ENCODE data around the gene VWA5B2. TPM values are rescaled to one million over a fixed set of nuclear protein-coding genes. Genes with fewer than 3 reads are reported as not detected.

Gene VWA5B2
- total RNA-seq, 1 experiment from 2014 or later = 10.6 TPM

- TF ChIP-seq ZBTB33 (IDR thresholded peaks at IDR 0.05; ENCODE audit: extremely low read depth, insufficient replicate concordance, low read length) = no peak
- no peak for TF ChIP-seq FOSL1 (IDR thresholded peaks at IDR 0.05; ENCODE audit: low read depth)
- TF ChIP-seq ATF3 (IDR thresholded peaks at IDR 0.05) = no peak
- TF ChIP-seq CBX3 (IDR thresholded peaks at IDR 0.05; ENCODE audit: low read depth) = no peak
These were observed 32.0 kb downstream of the VWA5B2 start, which contains the start of gene CAMK2N2 (continued) for GRCh38 chr3:184261270-184261853.

- ATAC-seq (peak; percentile 58), DNase-seq (ENCODE audit: low read depth, low spot score) (no peak)
- ChIA-PET RAD21 (ENCODE audit: low non-redundant PET in 1 of 2, low total read pairs in 2 of 2, uncharacterized antibody in 2 of 2, unreplicated experiment in 2 of 2) (no interaction called here), POLR2A (no interaction called here), CTCF (interaction anchor here (0.7 to 1.4 kb wide), 4 partner anchors 10 to 377 kb away, joined by 3 to 7 read pairs (median 4); partner anchors contain the start of gene PARL)
- Histone ChIP-seq H3K9ac (ENCODE audit: low read length) (peak overlapping the region; percentile 62), H4K20me1 (ENCODE audit: insufficient read depth) (no peaks in the 10 kb centered on the region), H3K9me2 (ENCODE audit: insufficient read depth) (no peaks in the 10 kb centered on the region), H3K79me2 (ENCODE audit: insufficient read depth, low read length) (no peaks in the 10 kb centered on the region), H3K27ac (ENCODE audit: low read depth, low read length) (peak overlapping the region; percentile 46; the same call in 1 of the 2 replicates), H3K4me3 (replicated peaks in 1 of 2; ENCODE audit: low read depth in 1 of 2, low read length in 2 of 2) (peak overlapping the region; percentile 50 to 63), H3K27me3 (ENCODE audit: insufficient read depth, low read length) (no peaks in the 10 kb centered on the region), H3K9me3 (ENCODE audit: control insufficient read depth in 1 of 2, insufficient read depth in 1 of 2, low read depth in 1 of 2, low read length in 2 of 2) (no peaks in the 10 kb centered on the region), H3K4me1 (ENCODE audit: control insufficient read depth in 1 of 2, insufficient read depth in 2 of 2, low read length in 2 of 2) (peaks cover 3 to 24% of the 10 kb centered on the region in 2 experiments; a peak in 3 of 4 replicates), H3K36me3 (ENCODE audit: control insufficient read depth in 1 of 2, insufficient read depth in 2 of 2, low read length in 2 of 2) (no peaks in the 10 kb centered on the region; a peak in 1 of 4 replicates), H2AFZ (ENCODE audit: low read depth, low read length, poor library complexity, severe bottlenecking) (peak overlapping the region; percentile 54), H3K4me2 (ENCODE audit: low read length) (peak overlapping the region; percentile 92)
- BruUV-seq (replicated peaks) = TSS peak; percentile 53
- intact Hi-C loops (cut with micrococcal nuclease) = no loop called here
- TF ChIP-seq CTCF (IDR thresholded peaks at IDR 0.05 in 2 of 3, conservative IDR thresholded peaks at IDR 0.05 in 1 of 3; ENCODE audit: borderline replicate concordance in 1 of 3, insufficient read depth in 1 of 3, low read depth in 2 of 3, low read length in 2 of 3) (no peak), ZNF274 (IDR thresholded peaks at IDR 0.05; ENCODE audit: low read depth, low read length) (no peak), CEBPB (IDR thresholded peaks at IDR 0.05; ENCODE audit: low read depth) (no peak), EZH2phosphoT487 (IDR thresholded peaks at IDR 0.05; ENCODE audit: borderline replicate concordance) (no peak), POLR2AphosphoS5 (IDR thresholded peaks at IDR 0.05; ENCODE audit: low read depth, low read length) (no peak), EZH2 (IDR thresholded peaks at IDR 0.05) (no peak), SP1 (IDR thresholded peaks at IDR 0.05; ENCODE audit: low read depth) (no peak), ZBTB33 (IDR thresholded peaks at IDR 0.05; ENCODE audit: extremely low read depth, insufficient replicate concordance, low read length) (no peak)
These were observed 32.7 kb downstream of the VWA5B2 start for GRCh38 chr3:184261854-184262763.
